Stimulated activated naive CD8-positive, alpha-beta T cell treated with anti-CD3 and anti-CD28 coated beads, Interleukin-15, Interleukin-2, amounts not matched to agents 100 U/mL and 50 U/mL, for 24 hours (primary cell): ENCODE measurements around the gene ZNFX1.
"Not testable (repeated sequence)": the region's sequence is repeated elsewhere in the genome, so short reads cannot be mapped to it uniquely, and the experiment has no call there.

Experiments used
- ATAC-seq: fragments of 150-1000 bp; cut with Tn5 transposase; one replicate; pipeline ENCODE4 v1.10.0; 2021
- DNase-seq: peaks from one replicate; pipeline ENCODE4 v3.0.0; 2021

ZNFX1 gene

DNA sequence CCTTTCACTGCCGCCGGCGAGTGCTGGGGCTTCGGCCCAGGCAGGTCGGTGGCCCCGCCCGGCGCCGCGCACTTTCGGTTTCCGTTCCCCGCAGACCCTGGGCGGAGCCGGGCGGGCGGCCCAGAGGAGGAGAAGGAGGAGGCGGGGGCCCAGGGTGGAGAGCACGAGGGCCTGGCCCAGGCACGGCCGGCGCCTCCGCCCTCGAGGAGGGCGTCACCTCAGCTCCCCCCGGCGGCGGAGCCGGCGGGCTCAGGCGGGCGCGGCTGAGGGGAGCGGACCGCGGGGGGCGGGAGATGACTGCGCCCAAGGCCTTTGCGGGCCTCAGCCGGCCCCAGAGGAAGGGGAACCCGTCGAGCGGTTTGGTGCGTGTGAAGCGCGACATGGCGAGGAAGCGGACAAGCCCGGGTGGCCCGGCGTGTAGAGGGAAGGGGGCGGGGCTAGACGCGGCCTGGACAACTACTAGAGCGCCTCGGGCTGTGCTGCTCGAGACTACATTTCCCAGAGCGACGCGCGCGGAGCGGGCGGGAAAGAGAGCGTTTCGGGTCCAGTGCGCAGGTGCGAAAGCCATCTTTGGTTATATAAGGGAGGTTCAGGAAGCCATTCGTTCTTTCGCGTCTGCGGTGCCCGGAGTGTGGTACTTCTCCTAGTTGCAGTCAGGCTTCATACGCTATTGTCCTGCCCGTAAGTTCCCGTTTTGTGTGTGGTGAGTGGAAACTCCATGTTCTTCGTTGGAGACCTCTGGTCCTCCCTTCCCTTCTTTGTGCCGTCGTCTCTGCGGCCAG, at the start of gene ZNFX1:
TSS of gene ZNFX1 (minus strand) at position 22 of the 782 bp plus-strand sequence. CDS start 2,218 bp downstream, outside the sequence.
- ATAC-seq (peak; percentile 81), DNase-seq (peak; percentile 99)

DNA sequence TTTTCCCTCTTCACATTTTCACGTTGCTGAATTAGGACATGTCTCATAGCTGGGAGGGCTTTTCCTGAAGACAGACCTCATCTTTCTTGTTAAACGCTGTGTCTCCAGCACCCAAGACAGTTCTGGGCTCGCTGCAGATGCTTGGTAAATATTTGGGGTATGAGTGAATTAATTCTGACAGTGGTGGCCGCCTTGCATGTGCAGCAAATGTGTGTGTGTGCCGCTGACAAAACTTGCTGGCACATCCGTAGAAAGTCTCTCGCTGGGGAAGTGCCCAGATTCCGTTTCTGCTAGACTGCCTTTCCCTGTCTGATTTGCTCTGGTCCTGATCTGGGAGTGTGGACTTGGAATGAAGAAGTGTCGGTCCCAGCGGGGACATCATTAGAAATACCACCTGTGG, 48.2 kb upstream of the ZNFX1 start:
- ATAC-seq (no peak), DNase-seq (no peak)

DNA sequence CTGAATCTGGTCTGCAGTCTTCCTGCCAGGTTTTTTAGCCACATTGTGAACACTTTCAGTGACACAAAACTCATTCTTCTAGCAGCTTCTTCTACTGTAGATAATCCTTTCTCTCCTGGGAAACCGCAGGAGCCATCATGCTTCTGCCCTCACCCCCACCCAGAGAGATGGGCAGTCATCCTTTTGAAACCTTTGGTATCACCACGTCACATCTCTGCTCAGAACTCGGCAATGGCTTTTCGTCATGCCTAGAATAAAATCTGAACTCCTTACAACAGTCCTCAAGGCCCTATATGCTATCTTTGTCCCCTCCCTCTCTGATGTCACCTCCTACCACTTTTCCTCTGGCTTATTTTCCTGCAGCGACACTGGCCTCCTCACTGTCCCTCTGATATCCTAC, 46.4 kb upstream of the ZNFX1 start:
- no peak for ATAC-seq
- DNase-seq: no peak

DNA sequence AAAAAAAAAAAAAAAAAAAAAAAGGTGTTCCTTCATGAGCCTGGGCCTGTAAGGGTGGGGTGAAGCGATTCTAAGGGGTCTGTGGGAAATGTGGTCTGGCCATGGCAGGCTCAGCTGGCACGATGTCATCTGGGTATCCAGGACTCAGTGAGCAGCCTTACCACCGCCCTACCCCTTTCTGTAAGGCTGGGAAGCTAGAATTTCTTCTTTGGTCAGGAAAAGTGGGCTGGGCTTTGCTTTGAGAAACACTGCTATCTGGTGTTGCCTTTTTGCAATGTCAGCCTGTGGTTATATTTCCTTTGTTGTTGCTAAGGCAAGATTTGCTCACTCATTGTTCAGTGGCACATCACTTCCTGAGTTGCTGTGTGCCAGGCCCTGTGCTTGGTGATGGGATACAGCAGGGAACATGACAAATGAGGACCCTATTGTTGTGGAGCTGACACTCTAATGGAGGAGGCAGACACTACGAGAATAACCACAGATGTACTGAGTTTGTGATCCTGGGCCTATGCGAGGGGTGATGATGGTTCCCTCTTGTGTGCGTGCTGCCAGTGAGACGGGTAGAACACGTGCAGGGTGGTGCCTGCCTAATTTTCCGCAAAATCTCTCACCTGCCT, 45.9 kb upstream of the ZNFX1 start:
- DNase-seq (peak; percentile 11), ATAC-seq (peak; percentile 74)

DNA sequence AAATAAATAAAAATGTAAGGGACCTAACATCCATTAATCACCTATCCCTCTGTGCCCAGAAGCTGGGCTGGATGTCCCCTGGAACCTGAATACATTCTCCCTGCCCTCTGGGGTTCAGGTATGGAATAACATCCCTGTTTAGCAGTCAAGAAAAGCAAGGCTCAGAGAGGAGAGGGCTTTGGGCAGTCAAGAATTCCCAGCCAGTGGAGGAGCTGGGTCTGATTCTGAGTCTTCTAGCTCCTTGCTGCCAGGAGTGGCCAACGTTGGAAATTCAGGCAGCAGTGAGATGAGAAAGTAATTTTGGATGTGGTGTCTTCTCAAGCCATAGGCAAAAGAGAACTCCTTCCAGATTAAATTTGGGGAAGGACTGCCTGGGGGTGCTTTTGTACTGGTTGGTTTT, 42.6 kb upstream of the ZNFX1 start:
- ATAC-seq: no peak
- DNase-seq: no peak

DNA sequence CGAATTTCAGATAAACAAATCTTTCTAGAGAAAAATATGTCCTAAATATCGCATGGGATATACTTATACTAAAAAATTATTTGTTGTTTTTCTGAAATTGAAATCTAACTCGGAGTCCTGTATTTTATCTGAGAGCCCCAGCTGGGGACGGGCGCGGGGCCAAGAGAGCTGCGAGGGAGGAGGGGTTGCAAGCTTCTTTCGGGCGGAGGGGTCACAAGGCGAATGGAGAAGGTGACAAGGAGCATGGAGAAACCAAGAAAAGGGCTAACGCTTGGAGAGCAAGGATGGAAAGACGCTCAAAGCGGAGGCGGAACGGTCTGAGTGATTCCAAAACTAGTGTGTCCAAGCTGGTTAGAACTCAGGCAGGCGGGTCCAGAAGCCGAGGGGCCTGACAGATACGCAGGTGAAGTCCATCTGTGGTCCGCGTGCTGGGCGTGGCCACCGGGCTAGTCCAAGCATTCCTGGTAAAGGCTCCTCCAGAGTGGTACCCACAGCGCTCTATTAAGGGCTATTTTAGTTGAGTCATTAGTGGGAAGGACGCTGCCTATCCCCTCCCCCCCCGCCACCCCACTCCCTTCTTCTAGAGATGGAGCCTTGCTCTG, 41.5 kb upstream of the ZNFX1 start:
- ATAC-seq (no peak), DNase-seq (no peak)

DNA sequence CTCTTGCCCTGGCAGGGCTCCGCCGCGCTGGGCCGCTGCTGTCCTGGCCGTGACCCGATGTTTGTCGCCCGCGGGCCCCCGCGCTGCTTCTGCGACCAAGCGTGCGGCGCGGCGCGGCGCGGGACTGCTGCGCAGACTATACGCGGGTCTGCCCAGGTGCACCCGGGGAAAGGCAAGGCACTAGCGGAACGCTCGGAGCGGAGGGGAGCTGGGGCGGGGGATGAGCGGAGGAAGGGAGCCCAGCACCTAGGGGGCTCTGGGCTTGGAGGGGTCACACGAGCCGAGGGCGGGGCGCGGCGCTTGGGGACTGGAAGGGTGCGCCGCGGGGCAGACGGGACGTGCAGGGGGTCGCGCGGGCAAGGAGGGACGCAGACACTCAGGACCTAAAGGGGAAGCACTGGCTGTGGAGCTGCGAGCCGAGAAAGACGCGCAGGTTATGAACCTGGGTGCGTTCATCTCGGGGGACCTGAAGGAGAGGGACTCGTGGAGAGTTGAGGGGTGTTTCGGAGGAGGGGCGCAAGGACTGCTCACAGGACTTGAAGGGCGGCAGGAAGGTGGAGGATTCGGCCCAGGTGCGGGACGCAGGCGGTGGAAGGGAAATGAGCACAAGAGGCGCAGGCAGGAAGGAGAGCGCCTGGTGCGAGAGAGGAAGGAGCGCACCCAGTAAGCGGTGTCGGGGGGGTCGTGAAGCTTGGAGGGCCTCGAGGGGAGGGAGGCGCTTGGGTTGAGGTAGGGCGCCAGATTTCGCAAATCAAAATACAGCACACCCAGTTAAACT, 40.8 kb upstream of the ZNFX1 start:
- ATAC-seq: peak; percentile 45
- DNase-seq: peak; percentile 24

DNA sequence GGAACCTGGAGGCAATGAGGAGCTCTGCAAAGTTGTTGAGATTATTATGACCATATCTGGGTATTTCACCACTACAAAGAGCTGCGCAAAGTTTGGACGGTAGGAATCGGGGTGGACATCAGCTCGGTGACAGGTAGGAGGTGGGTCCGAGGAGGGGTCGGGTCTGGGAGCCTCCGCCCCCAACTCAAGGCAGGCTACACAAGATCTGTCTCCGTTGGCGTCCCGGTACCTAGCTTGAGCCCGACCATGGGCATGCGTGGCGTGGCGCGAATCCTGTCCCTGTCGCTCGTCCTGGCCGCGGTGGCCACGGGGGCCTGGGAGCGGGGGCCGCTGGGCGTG, 40.2 kb upstream of the ZNFX1 start:
- no peak for ATAC-seq
- no peak for DNase-seq

DNA sequence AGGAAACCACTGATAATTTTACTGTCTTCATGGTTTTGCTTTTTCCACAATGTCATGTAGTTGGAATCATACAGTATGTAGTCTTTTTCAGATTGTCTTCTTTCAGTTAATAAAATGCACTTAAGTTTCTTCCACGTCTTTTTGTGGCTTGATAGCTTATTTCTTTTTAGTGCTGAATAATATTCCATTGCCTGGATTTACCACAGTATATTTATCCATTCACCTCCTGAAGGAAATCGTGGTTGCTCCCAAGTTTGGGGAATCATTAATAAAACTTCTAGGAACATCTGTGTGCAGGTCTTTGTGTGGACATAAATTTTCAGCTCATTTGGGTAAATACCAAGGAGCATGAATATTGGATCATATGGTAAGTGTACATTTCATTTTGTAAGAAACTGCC, 38.8 kb upstream of the ZNFX1 start:
- ATAC-seq (no peak), DNase-seq (no peak)

DNA sequence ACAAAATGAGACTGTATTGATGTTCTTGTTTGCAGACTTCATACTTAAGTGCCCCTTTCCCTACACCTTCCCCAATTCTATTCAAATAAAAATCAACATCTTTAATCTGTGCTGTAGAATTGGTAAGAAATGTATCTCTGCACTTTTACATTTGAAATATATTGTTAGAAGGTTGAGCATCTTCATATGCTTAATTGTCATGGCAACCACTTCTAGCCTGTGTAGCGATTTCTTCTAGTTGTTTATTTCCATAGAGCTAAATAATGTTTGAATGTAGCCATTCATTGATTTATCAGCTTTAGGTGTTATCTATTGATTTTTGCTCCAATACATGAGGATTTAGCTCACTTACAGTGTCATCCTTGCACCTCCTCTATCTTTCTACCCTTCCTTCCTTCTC, 37.7 kb upstream of the ZNFX1 start:
- ATAC-seq (no peak), DNase-seq (no peak)

DNA sequence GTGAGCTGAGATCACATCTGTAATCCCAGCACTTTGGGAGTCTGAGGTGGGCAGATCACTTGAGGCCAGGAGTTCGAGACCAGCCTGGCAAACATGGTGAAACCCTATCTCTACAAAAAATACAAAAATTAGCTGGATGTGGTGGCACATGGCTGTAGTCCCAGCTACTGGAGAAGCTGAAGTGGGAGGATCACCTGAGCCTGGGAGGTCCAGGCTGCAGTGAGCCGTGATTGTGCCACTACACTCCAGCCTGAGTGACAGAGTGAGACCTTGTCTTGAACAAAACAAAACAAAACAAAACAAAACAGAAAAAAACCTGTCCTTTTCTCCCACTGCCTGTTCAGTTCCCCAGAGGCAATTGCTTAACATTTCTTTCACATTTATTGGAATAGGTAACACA, 36.2 kb upstream of the ZNFX1 start:
- ATAC-seq, DNase-seq: not testable (repeated sequence)

DNA sequence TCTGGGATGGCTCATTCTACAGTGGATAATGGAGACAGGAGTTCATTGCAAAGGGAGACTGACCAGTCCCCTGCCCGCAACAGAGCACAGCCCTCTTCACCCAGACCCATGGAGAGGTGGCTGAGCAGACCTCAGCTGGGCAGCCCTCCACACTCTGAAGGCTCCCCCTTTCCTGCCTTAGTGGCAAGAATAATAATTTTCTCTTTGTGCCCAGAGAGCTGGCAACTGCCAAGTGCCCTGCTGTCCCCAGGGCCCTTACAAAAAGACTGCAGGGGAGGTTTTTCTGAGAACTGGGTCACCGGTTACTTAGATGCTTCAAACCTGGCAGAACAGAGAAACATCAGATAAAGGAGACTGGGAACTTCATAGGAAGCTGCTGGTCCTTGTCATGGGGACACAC, 35.4 kb upstream of the ZNFX1 start:
- DNase-seq: no peak
- ATAC-seq: no peak

DNA sequence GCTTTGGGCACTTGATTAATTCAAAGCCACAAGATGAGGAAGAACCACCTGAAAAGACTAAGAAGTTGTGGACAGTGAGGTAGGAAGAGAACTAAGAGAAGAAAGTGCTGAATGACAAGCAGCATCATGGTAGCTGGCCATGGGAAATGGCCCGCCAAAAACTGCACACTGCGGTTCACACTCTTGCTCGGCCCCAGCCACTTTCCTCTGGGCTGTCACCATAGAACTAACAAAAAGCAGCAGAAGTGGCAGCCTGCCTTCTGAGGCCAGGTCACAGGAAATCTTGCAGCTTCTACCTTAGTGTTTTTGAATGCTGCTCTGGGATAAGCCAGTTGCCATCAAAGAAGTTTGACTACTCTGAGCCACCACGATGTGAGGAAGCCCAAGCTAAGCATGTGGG, 34.8 kb upstream of the ZNFX1 start:
- no peak for ATAC-seq
- DNase-seq: no peak

DNA sequence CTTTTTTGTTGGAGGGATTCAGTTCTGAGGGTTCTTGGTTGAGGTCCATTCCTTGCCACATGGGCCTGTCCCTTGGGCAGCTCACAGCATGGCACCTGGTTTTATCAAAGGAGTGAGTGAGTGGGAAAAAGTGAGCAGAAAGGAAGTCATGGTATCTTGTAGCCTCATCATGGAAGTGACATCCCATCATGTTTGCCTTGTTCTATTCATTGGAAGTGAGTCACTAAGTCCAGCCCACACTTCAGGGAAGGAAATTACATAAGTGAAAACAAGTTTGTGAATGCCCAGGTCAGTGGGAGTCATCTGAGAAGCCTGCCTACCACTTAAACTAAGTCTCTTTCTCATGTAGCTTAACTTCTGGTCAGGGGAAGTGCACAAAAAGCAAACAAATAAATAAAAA, 32.8 kb upstream of the ZNFX1 start:
- ATAC-seq (peak; percentile 77), DNase-seq (no peak)

DNA sequence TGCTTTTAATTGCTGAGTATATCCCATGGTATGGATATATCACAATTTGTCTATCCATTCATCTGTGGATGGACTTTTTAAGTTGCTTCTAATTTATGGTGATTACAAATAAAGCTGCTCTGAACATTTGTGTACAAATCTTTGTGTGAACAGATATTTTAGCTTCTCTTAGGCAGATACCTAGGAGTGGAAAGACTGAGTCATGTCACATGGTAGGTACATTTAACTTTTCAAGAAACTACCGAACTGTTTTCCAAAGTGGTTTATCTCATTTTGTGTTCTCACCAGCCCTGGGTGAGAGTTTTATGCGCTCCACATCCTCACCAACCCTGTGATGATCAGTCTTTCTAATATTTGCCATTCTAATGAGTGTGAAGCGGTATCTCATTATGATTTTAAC, 31.0 kb upstream of the ZNFX1 start:
- DNase-seq: no peak
- peak; percentile 6 for ATAC-seq

DNA sequence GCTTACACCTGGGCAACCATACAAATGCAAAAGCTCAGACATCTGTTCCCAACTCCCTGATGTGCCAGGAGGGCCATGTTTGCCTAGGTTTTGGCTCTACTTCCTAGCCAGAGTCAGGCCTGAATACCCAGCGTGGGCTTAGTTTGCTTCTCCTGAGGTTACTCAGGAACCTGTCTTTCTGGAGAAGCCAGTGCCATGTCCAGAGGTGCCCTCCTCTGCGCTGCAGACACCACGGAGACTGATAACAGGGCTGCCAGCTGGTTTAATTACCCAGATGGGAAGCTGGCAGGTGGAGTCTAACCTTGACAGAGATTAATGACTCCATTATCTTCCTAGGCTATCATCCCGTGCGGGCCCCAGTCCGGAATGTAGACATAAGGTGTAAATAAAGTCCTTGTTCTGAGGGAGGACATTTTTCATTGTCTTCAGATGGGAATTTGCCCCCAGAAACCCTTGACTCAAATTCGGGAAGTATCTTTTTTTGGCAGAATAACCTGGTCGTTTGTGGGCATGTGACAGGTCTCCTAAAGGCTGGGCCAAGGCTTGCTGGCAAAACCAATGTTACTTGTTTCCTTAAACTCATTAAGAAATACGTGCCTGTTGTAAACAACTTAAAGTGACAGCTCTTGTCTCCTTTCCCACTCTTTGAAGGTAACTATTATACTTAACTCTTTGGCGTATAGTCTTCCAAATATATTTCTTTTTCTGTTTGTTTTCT, 29.2 kb upstream of the ZNFX1 start:
- ATAC-seq: no peak
- no peak for DNase-seq

DNA sequence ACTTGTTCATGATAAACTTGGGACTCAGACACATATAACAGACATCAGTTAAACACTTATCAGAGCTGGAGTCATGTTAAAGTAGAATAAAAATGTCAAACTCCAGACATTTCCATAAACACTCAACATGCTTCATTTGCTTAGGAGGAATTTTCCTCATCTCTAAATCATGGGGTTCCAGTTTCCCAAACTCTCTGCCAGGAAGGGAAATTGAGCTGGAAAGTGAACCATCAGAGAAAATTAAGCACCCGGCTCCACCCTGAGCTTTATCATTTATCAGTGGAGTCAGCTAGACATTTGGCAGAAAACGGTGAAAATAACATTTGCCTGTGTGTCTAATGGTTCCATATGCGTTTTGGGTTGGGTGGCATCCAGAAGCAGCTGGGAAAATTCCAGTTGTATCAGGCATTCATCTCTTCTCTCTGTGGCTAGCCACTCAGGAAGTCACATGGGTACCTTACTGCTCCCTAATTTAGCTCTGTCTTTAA, 25.3 kb upstream of the ZNFX1 start:
- ATAC-seq (no peak), DNase-seq (no peak)

DNA sequence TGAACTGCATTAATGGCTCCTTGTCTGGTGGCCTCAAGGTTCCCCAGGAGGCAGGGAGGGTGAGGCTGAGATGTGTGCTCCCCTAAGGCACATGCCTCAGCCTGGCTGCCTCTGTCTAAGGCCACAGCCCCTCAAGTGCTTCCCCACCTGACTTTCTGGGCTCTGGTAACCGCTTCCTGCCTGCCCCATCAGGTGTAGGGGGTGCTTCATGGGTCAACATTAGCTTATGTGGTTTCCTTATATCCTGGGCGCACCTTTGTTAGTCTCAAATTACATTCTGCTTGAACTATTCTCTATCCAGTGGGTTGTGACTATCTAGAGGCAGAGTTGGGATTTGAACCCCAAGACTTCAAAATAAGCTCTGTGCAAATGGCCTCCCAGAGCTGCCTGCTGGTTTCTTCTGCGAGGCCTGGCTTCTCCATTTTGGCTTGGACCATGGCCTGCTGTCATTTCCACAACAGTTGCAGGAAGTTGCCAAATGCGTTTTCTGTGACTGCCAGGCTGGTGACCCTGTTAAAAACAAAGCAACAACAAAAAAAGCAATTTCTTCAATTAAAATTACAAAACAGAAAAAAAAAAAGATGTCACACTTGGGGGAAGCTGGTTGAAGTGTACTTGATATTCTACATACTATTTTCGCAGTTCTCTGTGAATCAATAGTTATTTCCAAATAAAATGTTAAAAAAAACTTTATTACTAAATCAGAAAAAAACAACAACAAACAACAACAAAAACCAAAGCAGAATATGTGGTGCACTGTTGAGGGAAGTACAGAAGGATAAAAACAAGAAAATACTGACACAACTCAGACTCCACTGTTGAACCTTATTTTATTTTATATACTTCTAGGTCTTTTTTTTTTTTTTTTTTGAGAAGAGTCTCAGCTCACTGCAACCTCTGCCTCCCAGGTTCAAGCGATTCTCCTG, 20.0 kb upstream of the ZNFX1 start:
- peak; percentile 14 for ATAC-seq

DNA sequence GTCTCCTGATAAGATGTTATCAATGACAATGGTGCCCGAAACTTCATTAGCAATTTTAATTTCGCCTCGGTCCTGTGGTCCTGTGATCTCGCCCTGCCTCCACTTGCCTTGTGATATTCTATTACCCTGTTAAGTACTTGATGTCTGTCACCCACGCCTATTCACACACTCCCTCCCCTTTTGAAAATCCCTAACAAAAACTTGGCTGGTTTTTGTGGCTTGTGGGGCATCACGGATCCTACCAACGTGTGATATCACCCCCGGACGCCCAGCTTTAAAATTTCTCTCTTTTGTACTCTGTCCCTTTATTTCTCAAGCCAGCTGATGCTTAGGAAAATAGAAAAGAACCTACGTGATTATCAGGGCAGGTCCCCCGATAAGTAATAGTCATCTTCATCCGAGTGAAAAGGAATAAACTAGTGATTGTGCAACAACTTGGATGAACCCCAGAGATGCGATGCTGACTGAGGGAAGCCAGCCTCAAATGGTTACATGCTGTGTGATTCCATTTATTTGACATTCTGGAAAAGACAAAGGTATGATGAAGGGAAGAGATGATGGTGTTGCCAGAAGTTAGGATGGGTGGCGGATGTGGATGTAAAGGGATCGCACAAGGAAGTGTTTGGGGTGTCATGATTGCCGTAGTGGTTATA, 16.3 kb upstream of the ZNFX1 start:
- not testable (repeated sequence) for ATAC-seq, DNase-seq

More for the DNA sequence above, 20.0 kb upstream of the ZNFX1 start:
- no peak for DNase-seq

DNA sequence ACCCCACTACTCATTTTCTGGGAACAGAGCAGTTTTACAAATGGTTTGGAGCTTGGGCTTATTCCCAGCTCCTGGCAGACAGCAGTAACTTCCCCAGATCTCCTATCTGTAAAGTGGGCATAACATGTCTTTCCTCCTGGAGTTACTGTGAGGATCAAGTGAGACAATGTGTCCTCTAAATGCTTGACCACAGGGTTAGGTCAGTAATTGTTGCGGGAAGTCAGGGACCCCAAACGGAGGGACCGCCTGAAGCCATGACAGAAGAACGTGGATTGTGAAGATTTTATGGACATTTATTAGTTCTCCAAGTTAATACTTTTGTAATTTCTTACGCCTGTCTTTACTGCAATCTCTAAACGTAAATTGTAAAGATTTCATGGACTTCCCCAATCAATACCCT, 15.3 kb upstream of the ZNFX1 start:
- ATAC-seq: no peak
- no peak for DNase-seq
